Stimulated activated CD4-positive, alpha-beta T cell treated with anti-CD3 and anti-CD28 coated beads, Interleukin-1b, Interleukin-23, amount 100 ng/mL, for 48 hours (primary cell): ENCODE data around the gene PPP3R1.
"Not testable (repeated sequence)": the region's sequence is repeated elsewhere in the genome, so short reads cannot be mapped to it uniquely, and the experiment has no call there.

Source experiments
- DNase-seq: peaks from one replicate; pipeline ENCODE4 v3.0.0-alpha.2; 2020

The PPP3R1 gene

DNA sequence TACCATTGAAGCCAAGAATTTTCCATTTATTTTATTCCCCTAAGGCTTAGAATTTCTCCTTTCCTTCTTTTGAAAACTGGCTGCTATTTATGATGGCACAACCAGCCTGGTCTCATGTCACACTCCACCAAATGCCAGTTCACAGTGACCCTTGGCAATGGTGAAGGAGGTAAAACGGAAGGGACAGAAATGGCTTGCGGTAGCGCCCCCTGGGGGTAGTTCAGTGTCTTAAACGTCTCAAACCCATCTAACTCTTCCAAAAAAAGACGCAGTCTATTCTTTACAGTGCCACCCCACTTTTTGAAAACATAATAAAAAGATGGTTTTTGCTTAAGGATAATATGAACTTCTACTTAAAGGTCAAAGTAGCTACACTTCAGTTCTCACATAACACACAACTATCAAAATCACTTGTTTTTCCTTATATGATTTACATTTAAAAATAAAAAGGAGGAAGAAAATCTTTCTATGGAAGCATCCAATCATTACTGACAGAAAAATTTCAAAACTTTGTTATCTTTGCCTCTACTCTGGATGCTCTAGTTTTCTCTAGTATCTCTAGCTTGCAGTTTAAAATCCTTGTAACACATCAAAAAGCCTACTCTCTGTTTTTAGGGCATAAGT is 66.7 kb downstream of the PPP3R1 start:
- peak; percentile 61 for DNase-seq

- no peak for DNase-seq
Observed at GRCh38 chr2:68182902-68183301, 69.4 kb downstream of the PPP3R1 start.

- no peak for DNase-seq
Observed at GRCh38 chr2:68178954-68179627, 73.2 kb downstream of the PPP3R1 start.

GRCh38 chr2:68178432-68178831 is 73.9 kb downstream of the PPP3R1 start:
- no peak for DNase-seq

- DNase-seq, result no peak
Observed at GRCh38 chr2:68177541-68177940, 74.8 kb downstream of the PPP3R1 start.

GRCh38 chr2:68176657-68177056 is 75.7 kb downstream of the PPP3R1 start:
- DNase-seq, result no peak

- DNase-seq, result not testable (repeated sequence)
Observed at GRCh38 chr2:68175210-68175609, 77.1 kb downstream of the PPP3R1 start.

DNA sequence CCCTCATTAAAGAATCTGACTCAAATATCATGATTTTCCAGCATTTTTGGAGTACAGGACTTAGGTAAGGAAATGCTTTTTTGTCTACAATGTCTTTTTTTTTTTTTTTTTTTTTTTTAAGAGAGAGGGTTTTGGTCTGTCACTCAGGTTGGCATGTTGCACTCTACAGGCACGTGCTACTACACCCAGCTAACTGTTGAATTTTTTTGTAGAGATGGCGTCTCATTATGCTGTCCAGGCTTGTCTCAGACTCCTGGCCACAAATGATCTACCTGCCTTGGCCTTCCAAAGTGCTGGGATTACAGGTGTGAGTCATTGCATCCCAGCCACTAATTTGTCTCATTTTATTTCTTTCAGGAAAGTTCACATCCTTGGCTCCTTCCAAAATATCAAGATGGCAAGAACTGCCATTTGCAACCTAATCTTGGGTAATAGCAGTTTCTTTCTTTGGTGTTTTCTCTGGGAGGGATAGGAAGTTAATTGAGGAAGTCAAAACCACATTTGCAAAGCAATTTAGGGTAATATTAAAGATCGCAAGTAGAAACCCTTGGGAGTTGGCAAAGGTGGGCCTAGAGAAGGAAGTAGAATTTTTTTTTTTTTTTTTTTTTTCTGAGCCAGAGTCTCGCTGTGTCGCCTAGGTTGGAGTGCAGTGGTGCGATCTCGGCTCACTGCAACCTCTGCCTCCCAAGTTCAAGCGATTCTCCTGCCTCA is 79.2 kb downstream of the PPP3R1 start:
- DNase-seq, result no peak

DNA sequence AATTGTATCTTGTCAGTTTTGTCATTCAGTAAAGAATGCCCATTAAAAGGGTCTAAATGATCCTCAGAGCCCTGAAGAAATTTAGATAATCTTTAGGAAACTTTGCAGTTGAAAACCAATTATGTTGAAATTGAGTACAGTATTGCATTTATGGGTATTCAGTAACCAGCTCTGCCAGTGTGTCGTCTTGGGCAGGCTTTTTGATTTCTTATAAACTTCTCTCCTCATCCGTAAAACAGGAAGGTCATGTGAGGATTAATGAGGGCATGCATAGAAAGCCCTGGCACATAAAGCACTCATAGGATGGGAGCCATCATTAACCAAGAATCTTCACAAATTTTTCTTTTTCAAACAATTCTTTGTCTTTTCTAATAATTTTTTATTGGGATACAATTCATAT is 79.8 kb downstream of the PPP3R1 start:
- no peak for DNase-seq

- DNase-seq, result no peak
Observed at GRCh38 chr2:68171684-68172083, 80.6 kb downstream of the PPP3R1 start.

- DNase-seq, result no peak
Observed at GRCh38 chr2:68171146-68171545, 81.2 kb downstream of the PPP3R1 start.

DNA sequence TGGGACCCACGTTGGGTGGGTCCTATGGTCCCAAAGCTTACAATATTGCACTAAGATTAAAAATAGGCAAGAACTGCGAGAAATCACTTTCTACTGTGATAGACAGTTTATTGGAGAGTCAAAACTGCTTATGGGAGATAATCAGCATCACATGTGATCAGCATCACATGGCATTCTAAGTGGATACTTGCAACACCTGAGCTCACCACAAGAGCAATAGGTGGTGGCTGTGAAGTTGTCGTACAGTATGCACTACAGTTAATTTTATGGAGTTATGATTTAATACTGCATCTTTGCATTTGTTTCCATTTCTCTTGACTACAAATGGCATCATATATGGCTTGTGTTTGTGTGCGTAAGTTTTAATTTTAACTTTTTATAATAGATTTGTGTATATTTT is 83.0 kb downstream of the PPP3R1 start:
- DNase-seq, result no peak

- DNase-seq, result no peak
Observed at GRCh38 chr2:68167186-68167585, 85.1 kb downstream of the PPP3R1 start.

GRCh38 chr2:68163641-68164040 is 88.7 kb downstream of the PPP3R1 start:
- no peak for DNase-seq

DNA sequence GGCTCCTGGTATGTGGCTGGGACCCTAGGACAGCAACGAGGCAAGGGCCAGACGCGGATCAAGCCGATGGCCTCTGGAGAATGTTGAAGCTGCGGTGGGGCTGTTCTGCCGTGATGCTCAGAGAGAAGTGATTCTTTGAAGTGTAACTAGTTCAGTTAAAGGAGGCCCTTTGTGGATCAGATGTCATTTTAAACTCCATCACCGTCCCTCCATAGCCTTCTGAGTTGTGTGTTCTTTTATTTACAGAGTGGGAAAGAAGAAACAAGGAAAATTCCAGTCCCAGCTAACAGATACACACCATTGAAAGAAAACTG is 94.2 kb downstream of the PPP3R1 start:
- no peak for DNase-seq

DNA sequence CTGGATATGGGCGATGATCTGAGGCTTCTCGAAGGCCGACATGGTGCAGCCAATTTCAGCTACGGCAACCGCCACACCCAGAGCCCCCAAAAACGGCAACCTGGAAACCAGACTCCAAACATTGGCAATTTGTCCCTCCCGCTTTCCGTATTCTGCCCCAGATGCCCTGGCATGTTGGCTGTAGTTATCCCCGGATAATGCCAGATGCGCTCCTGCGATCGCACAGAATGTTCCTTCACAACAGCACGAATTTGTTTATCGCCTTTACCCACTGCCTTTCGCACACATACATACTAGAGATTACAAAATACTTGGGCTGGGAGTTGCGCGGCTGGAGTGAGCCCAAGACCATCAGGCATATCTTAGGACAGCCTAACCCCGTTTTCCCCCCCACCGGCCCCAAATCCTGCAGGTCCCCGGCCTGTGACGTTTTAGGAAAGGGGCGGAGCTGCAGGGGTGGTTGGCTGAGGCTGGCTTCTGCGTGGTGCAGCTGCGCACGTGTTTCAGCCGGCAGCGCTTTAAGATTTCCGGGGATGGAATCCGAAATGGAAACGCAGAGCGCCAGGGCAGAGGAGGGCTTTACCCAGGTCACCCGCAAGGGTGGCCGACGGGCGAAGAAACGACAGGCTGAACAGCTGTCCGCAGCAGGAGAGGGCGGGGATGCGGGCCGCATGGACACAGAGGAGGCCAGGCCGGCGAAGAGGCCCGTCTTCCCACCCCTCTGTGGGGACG is 94.8 kb downstream of the PPP3R1 start, which contains the start of gene PNO1:
Gene PNO1 (plus strand): TSS at position 487 of the 732 bp plus-strand sequence. CDS start 47 bp downstream, at position 534.
- DNase-seq, result peak; percentile 96

- DNase-seq, result no peak
Observed at GRCh38 chr2:68157002-68157401, 95.3 kb downstream of the PPP3R1 start.

- no peak for DNase-seq
Observed at GRCh38 chr2:68156419-68156818, 95.9 kb downstream of the PPP3R1 start.

GRCh38 chr2:68155618-68156017 is 96.7 kb downstream of the PPP3R1 start:
- DNase-seq, result no peak

DNA sequence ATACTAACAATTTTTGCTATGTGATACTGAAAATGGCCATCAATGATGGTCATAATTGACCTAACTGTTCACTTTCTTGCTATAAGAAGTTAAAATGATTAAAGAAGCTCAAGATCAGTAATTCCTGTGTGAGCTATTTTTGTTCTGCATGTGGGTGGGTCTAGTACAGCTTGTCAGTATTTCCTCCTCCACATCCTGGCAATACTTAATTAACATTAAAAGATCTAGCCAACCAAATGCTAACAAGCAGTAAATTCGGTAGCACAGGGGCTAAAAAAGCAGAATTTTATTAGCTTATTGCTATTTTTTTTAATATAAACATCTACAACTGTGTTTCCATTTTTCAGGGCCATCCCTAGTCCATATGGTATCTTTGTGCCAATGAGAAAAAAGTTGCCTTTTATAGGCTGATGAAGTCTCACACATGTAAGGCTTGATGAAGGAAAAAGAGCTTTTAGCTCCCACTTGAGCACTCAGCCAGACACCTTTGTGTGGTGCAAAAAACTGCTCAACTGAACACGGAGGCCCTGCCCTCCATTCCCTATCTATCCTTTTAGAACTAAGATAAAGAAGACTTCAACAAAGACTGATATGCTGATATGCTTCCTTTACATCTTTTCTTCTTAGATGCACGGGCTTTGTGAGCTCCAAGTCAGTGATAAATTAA is 99.5 kb downstream of the PPP3R1 start:
- no peak for DNase-seq

GRCh38 chr2:68151037-68151436 is 101.3 kb downstream of the PPP3R1 start:
- no peak for DNase-seq

DNA sequence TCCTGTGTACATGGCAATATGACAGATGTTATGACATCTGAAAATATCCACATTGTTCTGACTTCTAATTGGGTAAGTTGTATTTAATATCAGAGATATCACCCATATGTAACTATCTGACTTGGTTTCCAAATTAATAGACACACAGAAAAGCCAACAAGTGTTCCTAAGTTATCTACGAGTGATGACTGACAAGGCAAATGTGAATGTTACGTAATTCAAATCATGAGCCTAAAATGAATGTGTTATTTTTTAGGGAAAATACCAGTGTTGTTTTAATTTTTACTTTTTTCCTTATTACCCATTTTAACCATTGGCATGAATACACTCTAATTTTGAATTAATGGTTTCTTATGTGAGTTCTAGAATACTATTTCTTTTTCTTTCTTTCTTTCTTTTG is 110.5 kb downstream of the PPP3R1 start:
- DNase-seq, result no peak
